Dedifferentiated amniotic fluid mesenchymal stem cell (primary cell): Measurements from ENCODE around the gene TAF13.
A peak's percentile ranks its signal among the peaks of the same experiment; 100 is the strongest.
"Not testable (repeated sequence)": the region's sequence is repeated elsewhere in the genome, so short reads cannot be mapped to it uniquely, and the experiment has no call there.

ENCODE experiments used
- DNase-seq: peaks from one replicate; pipeline ENCODE4 v3.0.0-alpha.2; 2016; ENCODE audit errors: extremely low spot score

TAF13 gene

GRCh38 chr1:109091078-109091838 is 15.5 kb upstream of the TAF13 start:
- DNase-seq = peak; percentile 33

- peak; percentile 94 for DNase-seq
Measured at GRCh38 chr1:109090196-109091077, 14.6 kb upstream of the TAF13 start, which contains the start of gene TMEM167B. TSS of gene TMEM167B (plus strand) at chr1:109090764. CDS start at chr1:109090873, 109 bp downstream.

GRCh38 chr1:109089242-109090015 is 13.6 kb upstream of the TAF13 start:
- no peak for DNase-seq

GRCh38 chr1:109084563-109085517 is 9.0 kb upstream of the TAF13 start:
- no peak for DNase-seq

- no peak for DNase-seq
Measured at GRCh38 chr1:109083923-109084322, 8.1 kb upstream of the TAF13 start.

GRCh38 chr1:109083501-109083900 is 7.7 kb upstream of the TAF13 start:
- no peak for DNase-seq

- no peak for DNase-seq
Measured at GRCh38 chr1:109080441-109081082, 4.8 kb upstream of the TAF13 start.

GRCh38 chr1:109079240-109079622 is 3.4 kb upstream of the TAF13 start:
- DNase-seq = no peak

- DNase-seq = no peak
Measured at GRCh38 chr1:109078317-109078716, 2.5 kb upstream of the TAF13 start.

GRCh38 chr1:109069294-109069693 is 6.5 kb downstream of the TAF13 start:
- DNase-seq = no peak

GRCh38 chr1:109067883-109068282 is 7.9 kb downstream of the TAF13 start:
- no peak for DNase-seq

GRCh38 chr1:109065137-109065536 is 10.7 kb downstream of the TAF13 start:
- DNase-seq = no peak

GRCh38 chr1:109061183-109061582 is 14.6 kb downstream of the TAF13 start:
- no peak for DNase-seq

GRCh38 chr1:109060707-109061106 is 15.1 kb downstream of the TAF13 start:
- no peak for DNase-seq

GRCh38 chr1:109059026-109059425 is 16.8 kb downstream of the TAF13 start:
- DNase-seq = no peak

- DNase-seq = no peak
Measured at GRCh38 chr1:109056064-109056463, 19.7 kb downstream of the TAF13 start.

- not testable (repeated sequence) for DNase-seq
Measured at GRCh38 chr1:109052145-109052544, 23.7 kb downstream of the TAF13 start.

- DNase-seq = no peak
Measured at GRCh38 chr1:109050228-109050995, 25.4 kb downstream of the TAF13 start.

GRCh38 chr1:109048335-109048734 is 27.5 kb downstream of the TAF13 start:
- no peak for DNase-seq

GRCh38 chr1:109047339-109047738 is 28.5 kb downstream of the TAF13 start:
- DNase-seq = no peak
